ENCODE measurements around the gene CRY1.

Gene CRY1

DNA sequence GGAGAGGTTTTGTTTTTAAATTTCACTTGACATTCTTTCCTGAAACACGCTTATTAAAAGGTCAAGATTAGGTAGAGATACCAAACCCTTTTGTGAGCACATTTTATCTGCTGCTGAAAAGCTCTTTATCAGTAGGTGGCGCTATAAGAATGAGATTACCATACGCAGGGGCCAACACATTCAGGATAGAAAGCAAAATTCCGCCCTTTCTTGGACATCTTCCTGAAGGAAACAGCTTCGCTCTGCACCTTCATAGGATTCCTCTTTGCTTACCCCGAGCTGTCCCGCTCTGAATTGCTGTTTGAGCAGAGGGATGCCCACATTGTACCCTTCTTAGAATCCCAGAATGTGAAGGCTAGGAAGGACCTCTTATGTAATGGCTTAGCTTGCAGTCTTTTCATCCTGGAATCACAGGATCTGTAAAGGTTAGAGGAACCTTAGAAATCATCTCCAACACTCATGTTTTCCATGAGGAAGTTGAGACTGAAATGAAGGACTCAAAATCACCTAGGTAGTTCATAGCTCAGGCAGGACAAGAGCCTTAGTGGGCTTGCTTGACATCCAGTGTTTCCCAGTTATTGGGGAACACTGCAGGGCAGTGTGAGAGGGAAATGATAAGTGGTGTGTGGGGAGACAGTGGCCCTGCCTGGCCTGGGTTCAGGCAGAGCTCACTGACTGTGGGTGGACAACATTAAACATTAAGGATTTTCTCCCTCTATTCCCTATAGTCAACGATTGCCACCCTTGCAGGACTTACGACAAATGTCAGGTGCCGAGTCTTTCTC, 38.7 kb upstream of the CRY1 start:
- DNase-seq (ENCODE audit: low read depth), result no peak
- no peak overlapping the region for H3K4me3 ChIP-seq (ENCODE audit: low read depth, low read length)
- TF ChIP-seq, protein P1, sequence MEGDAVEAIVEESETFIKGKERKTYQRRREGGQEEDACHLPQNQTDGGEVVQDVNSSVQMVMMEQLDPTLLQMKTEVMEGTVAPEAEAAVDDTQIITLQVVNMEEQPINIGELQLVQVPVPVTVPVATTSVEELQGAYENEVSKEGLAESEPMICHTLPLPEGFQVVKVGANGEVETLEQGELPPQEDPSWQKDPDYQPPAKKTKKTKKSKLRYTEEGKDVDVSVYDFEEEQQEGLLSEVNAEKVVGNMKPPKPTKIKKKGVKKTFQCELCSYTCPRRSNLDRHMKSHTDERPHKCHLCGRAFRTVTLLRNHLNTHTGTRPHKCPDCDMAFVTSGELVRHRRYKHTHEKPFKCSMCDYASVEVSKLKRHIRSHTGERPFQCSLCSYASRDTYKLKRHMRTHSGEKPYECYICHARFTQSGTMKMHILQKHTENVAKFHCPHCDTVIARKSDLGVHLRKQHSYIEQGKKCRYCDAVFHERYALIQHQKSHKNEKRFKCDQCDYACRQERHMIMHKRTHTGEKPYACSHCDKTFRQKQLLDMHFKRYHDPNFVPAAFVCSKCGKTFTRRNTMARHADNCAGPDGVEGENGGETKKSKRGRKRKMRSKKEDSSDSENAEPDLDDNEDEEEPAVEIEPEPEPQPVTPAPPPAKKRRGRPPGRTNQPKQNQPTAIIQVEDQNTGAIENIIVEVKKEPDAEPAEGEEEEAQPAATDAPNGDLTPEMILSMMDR (IDR thresholded peaks at IDR 0.05; ENCODE audit: low read depth, low read length, missing control alignments), result peak; percentile 74

DNA sequence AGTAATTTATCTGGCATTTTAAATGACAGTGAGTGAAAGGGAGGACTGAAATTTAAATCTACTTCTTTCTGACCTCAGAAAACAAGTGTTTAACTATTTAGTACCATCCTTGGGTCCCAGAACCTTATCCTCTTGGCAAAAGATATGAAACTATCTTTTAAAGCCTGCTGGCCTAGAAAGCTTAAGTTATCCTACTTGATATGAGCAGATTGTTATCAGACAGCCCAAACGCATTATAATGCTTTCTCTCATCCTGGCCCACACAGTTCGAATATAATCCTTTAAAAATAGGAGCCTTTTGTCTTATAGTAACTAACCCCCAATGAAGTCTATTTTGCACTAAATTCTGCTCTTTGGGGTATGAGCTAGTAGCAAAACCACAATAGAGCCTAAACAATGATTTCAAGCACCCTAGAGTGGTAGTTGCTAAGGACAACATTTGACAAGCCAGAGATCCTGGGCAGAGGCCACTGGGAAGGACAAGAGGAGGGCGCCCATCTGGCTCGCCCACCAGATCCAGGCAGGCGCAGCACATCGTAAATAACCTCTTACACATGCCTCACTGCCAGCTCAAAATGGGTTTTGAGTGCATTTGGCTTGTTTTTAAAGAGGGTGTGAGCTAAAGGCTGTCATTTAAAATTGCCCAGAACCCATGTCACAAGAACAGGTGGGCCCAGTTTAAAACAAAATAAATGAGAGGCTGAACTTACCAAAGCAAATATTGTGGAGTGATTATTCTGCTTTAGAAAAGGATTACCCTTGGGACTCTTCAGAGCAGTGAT, 37.7 kb upstream of the CRY1 start:
- DNase-seq (ENCODE audit: low read depth), result no peak
- H3K4me3 ChIP-seq (ENCODE audit: low read depth, low read length), result no peak overlapping the region
- TF ChIP-seq, protein P1 (IDR thresholded peaks at IDR 0.05; ENCODE audit: low read depth, low read length, missing control alignments), result no peak

DNA sequence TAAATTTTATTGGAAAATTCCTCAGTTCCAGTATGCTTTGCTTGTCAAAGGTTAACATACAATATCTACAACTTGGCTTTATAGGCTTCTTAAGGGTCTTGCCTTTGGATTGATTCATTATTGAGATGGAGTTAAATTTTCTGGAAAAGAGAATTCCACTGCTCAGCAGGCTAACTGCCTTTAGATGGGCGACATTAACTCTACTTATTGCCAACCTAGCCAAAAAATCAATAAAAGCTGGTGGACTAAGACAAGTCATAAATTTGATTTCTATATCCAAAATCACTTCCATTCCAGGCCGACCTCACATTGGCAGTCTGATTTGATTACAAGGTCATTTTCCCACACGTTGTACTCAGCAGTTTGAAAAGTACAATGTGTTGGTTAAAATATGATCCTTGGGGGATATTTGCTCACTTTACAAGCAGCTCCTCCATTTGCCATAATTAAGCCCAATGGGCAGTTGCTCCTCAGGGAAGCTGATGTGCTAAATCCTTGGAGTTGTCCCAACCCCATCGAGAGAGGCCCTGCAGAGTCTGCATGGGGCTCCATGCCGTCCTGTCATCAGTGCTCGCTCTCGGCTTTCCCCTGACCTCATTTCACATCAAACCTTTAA, 36.1 kb upstream of the CRY1 start:
- no peak for DNase-seq (ENCODE audit: low read depth)
- no peak overlapping the region for H3K4me3 ChIP-seq (ENCODE audit: low read depth, low read length)
- TF ChIP-seq, protein P1 (IDR thresholded peaks at IDR 0.05; ENCODE audit: low read depth, low read length, missing control alignments), result no peak

DNA sequence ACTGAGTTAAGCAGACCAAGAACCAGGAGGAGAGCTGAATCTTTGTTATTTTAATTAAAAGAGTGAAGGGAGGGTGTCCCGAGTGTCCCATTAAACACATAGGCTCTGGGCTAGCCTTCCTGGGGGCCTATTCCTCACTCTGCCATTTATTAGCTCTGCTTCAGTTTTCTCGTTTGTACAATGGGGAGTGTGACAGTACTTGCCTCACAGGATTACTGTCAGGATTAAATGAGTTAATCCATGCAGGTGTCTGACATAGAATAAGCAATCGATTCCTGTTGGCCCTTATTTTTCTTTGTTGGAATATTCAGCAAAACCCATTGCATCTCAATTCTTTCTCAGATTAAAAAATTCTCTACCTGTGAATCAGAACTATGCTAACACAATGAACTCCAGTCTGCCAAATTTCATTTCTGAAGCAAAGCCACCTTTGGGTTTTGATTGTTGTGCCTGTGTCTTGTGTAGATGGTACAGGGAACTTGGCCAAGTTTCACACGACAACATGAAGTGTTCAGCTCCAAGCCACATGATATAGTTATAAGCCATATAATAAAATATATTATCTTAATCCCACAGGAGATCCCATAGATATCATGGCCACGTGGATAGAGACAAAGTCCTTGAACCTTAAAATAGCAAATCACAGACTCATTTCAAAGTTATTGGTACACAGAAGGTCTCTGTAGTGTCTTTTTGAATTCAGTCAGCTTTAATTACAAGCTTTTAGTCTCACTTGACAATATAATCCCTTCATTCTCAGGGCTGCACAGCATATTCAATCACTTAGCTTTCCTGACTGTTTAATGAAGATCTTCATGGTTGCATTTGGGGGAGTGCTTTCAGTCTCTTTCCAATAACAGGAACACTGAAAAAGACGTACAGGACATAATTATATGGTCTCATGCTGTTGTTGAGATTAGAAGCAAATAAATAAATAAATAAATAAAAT, 34.4 kb upstream of the CRY1 start:
- no peak for DNase-seq (ENCODE audit: low read depth)
- H3K4me3 ChIP-seq (ENCODE audit: low read depth, low read length), result no peak overlapping the region
- TF ChIP-seq, protein P1 (IDR thresholded peaks at IDR 0.05; ENCODE audit: low read depth, low read length, missing control alignments), result no peak

DNA sequence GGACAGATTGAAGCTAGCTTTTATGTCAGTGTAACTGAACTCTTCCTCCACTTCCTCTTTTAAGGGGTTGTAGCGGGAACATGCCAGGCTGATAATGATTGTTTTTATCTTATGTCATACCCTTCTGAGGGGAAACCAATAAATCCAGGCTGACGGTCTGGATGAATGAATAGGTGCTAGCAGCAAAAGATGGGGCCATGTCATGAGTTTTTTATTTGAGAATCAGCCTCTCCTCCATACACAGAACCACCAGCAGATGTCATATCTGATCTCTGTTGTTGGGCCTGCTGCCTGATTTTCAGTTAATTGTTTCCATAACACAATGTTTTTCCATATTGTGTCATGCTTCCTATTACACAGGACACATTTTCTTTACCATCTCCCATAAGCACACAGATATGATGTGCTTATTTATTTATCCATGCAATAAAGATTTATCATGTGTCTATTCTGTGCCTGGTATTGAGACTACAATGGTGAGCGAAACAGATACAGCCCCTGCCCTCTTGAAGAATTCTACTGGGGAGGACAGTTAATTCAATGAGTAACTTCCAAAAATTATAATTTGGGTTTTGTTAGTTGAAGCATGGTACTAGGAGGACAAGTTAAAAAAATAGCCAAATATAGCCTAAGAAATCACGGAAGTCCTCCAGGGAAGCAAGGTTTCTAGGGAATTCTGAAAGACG, 33.6 kb upstream of the CRY1 start:
- DNase-seq (ENCODE audit: low read depth), result no peak
- TF ChIP-seq, protein P1 (IDR thresholded peaks at IDR 0.05; ENCODE audit: low read depth, low read length, missing control alignments), result peak; percentile 17
- H3K4me3 ChIP-seq (ENCODE audit: low read depth, low read length), result no peak overlapping the region

DNA sequence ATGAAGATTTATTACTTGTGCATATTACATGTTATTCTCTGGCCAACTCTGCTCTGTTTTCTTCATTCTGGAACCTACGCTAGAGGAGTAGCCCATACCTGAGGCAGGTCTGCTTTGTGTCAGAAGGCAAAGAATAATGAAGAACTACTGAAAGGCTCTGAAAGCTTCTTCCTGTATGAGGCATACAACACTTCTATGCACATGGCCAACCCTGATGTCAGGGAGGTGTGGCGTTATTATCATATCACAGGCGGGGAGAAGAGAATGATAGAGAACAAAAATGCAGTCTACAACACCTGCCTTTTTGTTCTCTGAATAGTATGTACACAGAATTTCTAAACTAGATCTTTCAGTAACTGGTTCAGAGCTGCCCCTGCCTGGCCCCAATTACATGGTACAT, 32.5 kb upstream of the CRY1 start:
- H3K4me3 ChIP-seq (ENCODE audit: low read depth, low read length), result no peak overlapping the region
- DNase-seq (ENCODE audit: low read depth), result no peak
- TF ChIP-seq, protein P1 (IDR thresholded peaks at IDR 0.05; ENCODE audit: low read depth, low read length, missing control alignments), result no peak

Measured in GM12864 (cell line).